ENCODE measurements around the gene LCE1C.

DNA sequence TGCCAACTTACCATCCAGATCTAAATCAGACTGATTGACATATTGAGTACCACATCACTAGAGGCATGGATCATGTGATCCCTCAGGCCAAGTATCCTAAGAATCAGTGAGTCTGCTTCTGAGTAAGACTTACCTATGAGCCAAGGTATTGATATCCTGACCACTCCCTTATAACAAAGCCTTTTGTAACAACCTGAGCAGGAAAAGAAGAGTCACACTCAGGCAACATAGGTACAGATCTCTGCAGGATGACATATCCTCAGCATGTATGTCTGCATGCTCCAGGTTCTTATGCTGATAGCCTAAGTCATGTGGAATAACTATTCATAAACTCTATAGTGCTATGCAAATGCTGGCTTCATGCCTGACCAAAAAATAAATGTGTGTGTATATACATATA is 18.5 kb upstream of the LCE1C start:
- TF ChIP-seq, protein P1, sequence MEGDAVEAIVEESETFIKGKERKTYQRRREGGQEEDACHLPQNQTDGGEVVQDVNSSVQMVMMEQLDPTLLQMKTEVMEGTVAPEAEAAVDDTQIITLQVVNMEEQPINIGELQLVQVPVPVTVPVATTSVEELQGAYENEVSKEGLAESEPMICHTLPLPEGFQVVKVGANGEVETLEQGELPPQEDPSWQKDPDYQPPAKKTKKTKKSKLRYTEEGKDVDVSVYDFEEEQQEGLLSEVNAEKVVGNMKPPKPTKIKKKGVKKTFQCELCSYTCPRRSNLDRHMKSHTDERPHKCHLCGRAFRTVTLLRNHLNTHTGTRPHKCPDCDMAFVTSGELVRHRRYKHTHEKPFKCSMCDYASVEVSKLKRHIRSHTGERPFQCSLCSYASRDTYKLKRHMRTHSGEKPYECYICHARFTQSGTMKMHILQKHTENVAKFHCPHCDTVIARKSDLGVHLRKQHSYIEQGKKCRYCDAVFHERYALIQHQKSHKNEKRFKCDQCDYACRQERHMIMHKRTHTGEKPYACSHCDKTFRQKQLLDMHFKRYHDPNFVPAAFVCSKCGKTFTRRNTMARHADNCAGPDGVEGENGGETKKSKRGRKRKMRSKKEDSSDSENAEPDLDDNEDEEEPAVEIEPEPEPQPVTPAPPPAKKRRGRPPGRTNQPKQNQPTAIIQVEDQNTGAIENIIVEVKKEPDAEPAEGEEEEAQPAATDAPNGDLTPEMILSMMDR (IDR thresholded peaks at IDR 0.05): no peak
- TF ChIP-seq POLR2A (IDR thresholded peaks at IDR 0.05): no peak
